PC-9 (cell line): ENCODE data around the gene USP36.

Experiments used
- CTCF ChIP-seq: fragments of 200-600 bp; sonication (generic); conservative IDR thresholded peaks from 2 replicates; pipeline ENCODE4 v1.6.1; 2017; ENCODE audit warnings: mixed run types, antibody characterized with exemption, mild to moderate bottlenecking, moderate library complexity
- EZH2 ChIP-seq: fragments of 200-600 bp; sonication (generic); IDR thresholded peaks from 2 replicates; pipeline ENCODE4 v1.8.0; 2017; ENCODE audit warnings: antibody characterized with exemption, low read depth

- TF ChIP-seq CTCF (no peak), EZH2 (no peak)
These were observed 74.8 kb downstream of the USP36 start for GRCh38 chr17:78765821-78766220.
